Measurements from ENCODE around the gene B4GALNT1. TPM values are rescaled to one million over a fixed set of nuclear protein-coding genes. Genes with fewer than 3 reads are reported as not detected.

The B4GALNT1 gene
- total RNA-seq, 2 donors from 2014 or later = 0.78 TPM; not detected in 1

DNA sequence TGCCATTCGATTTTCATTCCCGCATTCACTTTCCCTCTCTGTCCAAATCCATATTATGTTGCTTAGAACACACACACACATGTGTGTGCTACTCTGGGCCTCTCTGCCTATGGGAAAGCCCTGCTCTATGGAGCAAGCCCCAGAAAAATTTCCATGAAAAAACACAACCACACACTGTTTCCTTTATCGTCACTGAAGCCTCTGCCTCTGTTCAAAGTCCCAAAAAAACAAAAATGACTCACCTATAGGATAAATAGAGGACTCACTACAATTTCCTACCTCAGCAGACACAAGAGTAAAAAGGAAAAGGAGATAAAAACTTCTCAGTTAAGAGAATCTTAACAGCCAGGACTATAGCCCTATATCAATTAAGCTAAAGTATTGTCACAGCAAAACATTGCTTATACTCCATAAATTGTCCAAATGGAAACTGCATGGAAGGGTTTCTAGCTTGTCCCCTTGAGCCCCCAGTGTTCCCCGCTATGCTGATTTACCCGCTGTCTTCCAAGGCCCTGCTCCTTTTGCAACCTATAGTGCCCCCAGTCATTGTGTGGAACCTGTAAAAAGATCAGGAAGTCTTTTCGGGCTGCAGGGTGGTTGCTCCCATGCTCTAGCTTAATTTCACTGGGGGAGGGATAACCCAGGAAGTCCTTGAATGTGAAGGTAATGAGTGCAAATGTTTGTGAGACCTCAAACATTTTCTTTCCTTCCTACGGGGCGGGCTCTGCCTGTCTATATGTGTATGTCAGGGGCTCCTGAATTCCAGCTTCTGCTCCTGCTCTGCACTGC, 53.1 kb downstream of the B4GALNT1 start:
- WGBS, 2 donors = 77 to 80% methylated on average over 8 of the region's 8 CpGs
- no peak for DNase-seq
- TF ChIP-seq, protein P1, sequence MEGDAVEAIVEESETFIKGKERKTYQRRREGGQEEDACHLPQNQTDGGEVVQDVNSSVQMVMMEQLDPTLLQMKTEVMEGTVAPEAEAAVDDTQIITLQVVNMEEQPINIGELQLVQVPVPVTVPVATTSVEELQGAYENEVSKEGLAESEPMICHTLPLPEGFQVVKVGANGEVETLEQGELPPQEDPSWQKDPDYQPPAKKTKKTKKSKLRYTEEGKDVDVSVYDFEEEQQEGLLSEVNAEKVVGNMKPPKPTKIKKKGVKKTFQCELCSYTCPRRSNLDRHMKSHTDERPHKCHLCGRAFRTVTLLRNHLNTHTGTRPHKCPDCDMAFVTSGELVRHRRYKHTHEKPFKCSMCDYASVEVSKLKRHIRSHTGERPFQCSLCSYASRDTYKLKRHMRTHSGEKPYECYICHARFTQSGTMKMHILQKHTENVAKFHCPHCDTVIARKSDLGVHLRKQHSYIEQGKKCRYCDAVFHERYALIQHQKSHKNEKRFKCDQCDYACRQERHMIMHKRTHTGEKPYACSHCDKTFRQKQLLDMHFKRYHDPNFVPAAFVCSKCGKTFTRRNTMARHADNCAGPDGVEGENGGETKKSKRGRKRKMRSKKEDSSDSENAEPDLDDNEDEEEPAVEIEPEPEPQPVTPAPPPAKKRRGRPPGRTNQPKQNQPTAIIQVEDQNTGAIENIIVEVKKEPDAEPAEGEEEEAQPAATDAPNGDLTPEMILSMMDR (IDR thresholded peaks at IDR 0.05) = no peak
- no peak for TF ChIP-seq POLR2A (IDR thresholded peaks at IDR 0.05)
- Histone ChIP-seq H3K27ac (no peak overlapping the region), H3K36me3 (replicated peaks in 1 of 2; ENCODE audit: insufficient read depth in 1 of 2, low read depth in 2 of 2) (no peaks in the 10 kb centered on the region), H3K4me1 (no peaks in the 10 kb centered on the region), H3K9me3 (no peaks in the 10 kb centered on the region), H3K4me3 (no peak overlapping the region), H3K27me3 (no peaks in the 10 kb centered on the region)
- intact Hi-C loops (cut with DNase I) = loop anchor here (2.0 kb wide), 1 partner anchor 43 kb away; no protein-coding TSS in a partner anchor
- no peak for ATAC-seq

DNA sequence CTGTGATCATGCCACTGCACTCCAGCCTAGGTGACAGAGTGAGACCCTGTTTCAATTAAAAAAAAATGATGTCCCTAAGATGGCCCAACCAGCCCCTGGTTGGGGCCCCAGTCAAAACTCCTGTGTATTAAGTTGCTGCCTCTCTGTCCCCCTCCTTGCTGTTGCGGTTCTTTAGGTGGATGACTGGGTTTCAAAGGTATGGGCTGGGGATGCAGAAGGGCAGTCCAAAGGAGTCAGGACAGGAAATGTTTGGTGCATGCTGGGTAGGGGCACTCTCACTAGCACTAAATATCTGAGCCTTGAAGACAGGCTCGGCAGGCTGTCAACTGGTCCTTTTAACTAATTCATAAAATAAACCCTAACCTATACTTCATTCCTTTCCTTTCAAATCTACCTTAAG, 54.0 kb downstream of the B4GALNT1 start:
- no peaks in the 10 kb centered on the region for H3K9me3 ChIP-seq
- H3K27me3 ChIP-seq = no peaks in the 10 kb centered on the region
- ATAC-seq = no peak
- H3K4me1 ChIP-seq = no peaks in the 10 kb centered on the region
- intact Hi-C loops (cut with DNase I) = no loop called here
- no peak for DNase-seq
- no peak overlapping the region for H3K27ac ChIP-seq
- no peaks in the 10 kb centered on the region for H3K36me3 ChIP-seq (replicated peaks in 1 of 2; ENCODE audit: insufficient read depth in 1 of 2, low read depth in 2 of 2)
- WGBS, 2 donors = 82% methylated on average over 2 of the region's 2 CpGs
- no peak for TF ChIP-seq POLR2A (IDR thresholded peaks at IDR 0.05)
- TF ChIP-seq, protein P1 (IDR thresholded peaks at IDR 0.05) = no peak
- no peak overlapping the region for H3K4me3 ChIP-seq

DNA sequence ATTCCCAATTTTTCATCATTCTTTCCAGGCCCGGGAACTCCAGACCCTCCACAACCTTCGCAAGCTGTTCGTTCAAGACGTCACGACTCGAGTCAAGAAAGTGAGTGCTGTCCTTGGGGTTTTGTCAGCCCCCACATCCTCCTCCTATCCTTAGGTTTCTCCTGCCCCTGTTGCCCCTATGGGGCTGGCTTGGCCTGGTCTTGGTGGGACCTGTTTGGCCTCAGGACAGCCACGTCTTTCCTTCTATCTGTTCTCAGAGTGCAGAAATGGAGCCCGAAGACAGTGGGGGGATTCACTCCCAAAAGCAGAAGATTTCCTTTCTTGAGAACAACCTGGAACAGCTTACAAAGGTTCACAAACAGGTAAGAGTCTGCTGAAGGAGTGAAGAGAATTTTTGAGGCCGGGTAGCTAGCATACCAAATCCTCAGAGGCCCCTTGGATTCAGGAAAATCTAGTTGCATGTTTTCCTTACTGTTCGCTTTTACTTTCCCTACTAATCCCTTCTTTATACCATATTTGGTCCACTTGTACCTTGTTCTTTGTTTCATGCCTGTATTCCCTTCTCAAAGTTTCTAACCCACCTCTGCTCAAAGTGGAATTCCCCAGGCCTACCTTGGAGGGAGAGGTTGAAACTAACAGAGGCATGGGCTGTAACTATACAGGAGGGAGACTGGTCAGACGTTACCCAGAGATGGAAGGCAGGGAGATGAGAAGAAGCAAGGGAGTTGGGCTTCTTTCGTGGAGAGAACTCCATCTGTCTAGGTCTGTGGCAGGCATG, 54.8 kb downstream of the B4GALNT1 start:
- H3K27me3 ChIP-seq = no peaks in the 10 kb centered on the region
- no peak overlapping the region for H3K4me3 ChIP-seq
- ATAC-seq (no peak), DNase-seq (no peak)
- intact Hi-C loops (cut with DNase I) = no loop called here
- H3K27ac ChIP-seq = no peak overlapping the region
- WGBS, 2 donors = 79 to 84% methylated on average over 12 of the region's 12 CpGs
- no peaks in the 10 kb centered on the region for H3K4me1 ChIP-seq
- H3K36me3 ChIP-seq (replicated peaks in 1 of 2; ENCODE audit: insufficient read depth in 1 of 2, low read depth in 2 of 2) = no peaks in the 10 kb centered on the region
- TF ChIP-seq, protein P1 (IDR thresholded peaks at IDR 0.05) = no peak
- no peak for TF ChIP-seq POLR2A (IDR thresholded peaks at IDR 0.05)
- H3K9me3 ChIP-seq = no peaks in the 10 kb centered on the region

DNA sequence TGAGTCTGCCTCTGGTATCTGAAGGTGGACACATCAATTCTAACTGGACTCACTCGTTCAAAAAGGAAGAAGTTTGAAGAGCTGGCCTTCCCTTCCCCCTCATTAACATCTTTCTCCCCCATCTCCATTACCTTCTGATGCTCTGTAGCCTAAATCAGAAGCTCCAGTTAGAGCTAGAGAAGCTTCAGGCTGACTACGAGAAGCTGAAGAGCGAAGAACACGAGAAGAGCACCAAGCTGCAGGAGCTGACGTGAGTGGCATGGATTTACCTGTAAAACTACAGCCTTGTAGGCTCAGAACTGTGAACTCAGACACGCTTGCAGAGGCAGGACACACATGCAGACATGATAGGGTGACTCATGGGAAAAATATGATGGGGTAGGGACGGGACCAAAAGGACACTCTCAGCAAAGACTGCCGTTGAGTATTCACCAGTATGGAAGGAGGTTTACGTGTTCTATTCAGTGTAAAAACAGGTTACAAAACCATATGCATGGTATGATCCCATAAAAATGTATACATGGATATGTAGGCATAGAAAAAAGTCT, 56.3 kb downstream of the B4GALNT1 start:
- Histone ChIP-seq H3K27ac (no peak overlapping the region), H3K36me3 (replicated peaks in 1 of 2; ENCODE audit: insufficient read depth in 1 of 2, low read depth in 2 of 2) (no peaks in the 10 kb centered on the region), H3K4me1 (no peaks in the 10 kb centered on the region), H3K9me3 (no peaks in the 10 kb centered on the region), H3K27me3 (no peaks in the 10 kb centered on the region), H3K4me3 (no peak overlapping the region)
- ATAC-seq = no peak
- no peak for DNase-seq
- TF ChIP-seq POLR2A (IDR thresholded peaks at IDR 0.05) = no peak
- TF ChIP-seq, protein P1 (IDR thresholded peaks at IDR 0.05) = no peak
- 79 to 80% methylated on average over 9 of the region's 9 CpGs for WGBS, 2 donors
- intact Hi-C loops (cut with DNase I) = no loop called here

Other genes with a start within 250 kb of the B4GALNT1 start
- gene R3HDM2, start 202.2 kb downstream of the B4GALNT1 start, total RNA-seq = 10 to 100 TPM; 16.1 to 41.9 TPM
- not detected for gene INHBC, start 198.4 kb downstream of the B4GALNT1 start, total RNA-seq
- gene INHBE, start 177.9 kb downstream of the B4GALNT1 start, total RNA-seq = not detected
- gene GLI1, start 173.4 kb downstream of the B4GALNT1 start, total RNA-seq = 1 to 10 TPM in 1 of 2 donors, not detected in 1; 1.0 TPM
- gene ARHGAP9, start 153.3 kb downstream of the B4GALNT1 start, total RNA-seq = 10 to 100 TPM in 1 of 2 donors, not detected in 1; 18.9 TPM
- 100 to 1,000 TPM in 1 of 2 donors, 10 to 100 TPM in 1; 61.7 to 103 TPM for gene MARS1, start 145.1 kb downstream of the B4GALNT1 start, total RNA-seq
- gene DDIT3, start 112.7 kb downstream of the B4GALNT1 start, total RNA-seq = 10 to 100 TPM in 1 of 2 donors, 1 to 10 TPM in 1; 7.3 to 12.7 TPM
- gene MBD6, start 110.4 kb downstream of the B4GALNT1 start, total RNA-seq = 10 to 100 TPM; 22.7 to 30.6 TPM
- 10 to 100 TPM; 80.1 to 89.2 TPM for gene DCTN2, start 86.0 kb downstream of the B4GALNT1 start, total RNA-seq
- gene KIF5A, start 83.2 kb downstream of the B4GALNT1 start, total RNA-seq = 1 to 10 TPM in 1 of 2 donors, under 1 TPM in 1; 0.33 to 1.3 TPM
- gene PIP4K2C, start 42.0 kb downstream of the B4GALNT1 start, total RNA-seq = 10 to 100 TPM; 12.2 to 48.0 TPM
- gene DTX3, start 28.4 kb downstream of the B4GALNT1 start, total RNA-seq = 10 to 100 TPM in 1 of 2 donors, 1 to 10 TPM in 1; 4.6 to 12.2 TPM
- 10 to 100 TPM; 10.1 to 10.9 TPM for gene ARHGEF25, start 21.8 kb downstream of the B4GALNT1 start, total RNA-seq
- gene OS9, start 60.9 kb upstream of the B4GALNT1 start, total RNA-seq = 100 to 1,000 TPM; 167 to 213 TPM
- gene AGAP2, start 105.5 kb upstream of the B4GALNT1 start, total RNA-seq = 1 to 10 TPM in 1 of 2 donors, under 1 TPM in 1; 0.33 to 1.0 TPM
- 10 to 100 TPM; 33.7 to 36.9 TPM for gene TSPAN31, start 111.8 kb upstream of the B4GALNT1 start, total RNA-seq
- gene CDK4, start 119.1 kb upstream of the B4GALNT1 start, total RNA-seq = 10 to 100 TPM; 27.0 to 81.2 TPM
- 1 to 10 TPM; 5.2 to 9.9 TPM for gene MARCHF9, start 121.9 kb upstream of the B4GALNT1 start, total RNA-seq
- gene CYP27B1, start 133.9 kb upstream of the B4GALNT1 start, total RNA-seq = 1 to 10 TPM; 2.6 to 3.6 TPM
- 10 to 100 TPM; 16.1 to 23.1 TPM for gene METTL1, start 138.9 kb upstream of the B4GALNT1 start, total RNA-seq
- gene EEF1AKMT3, start 139.4 kb upstream of the B4GALNT1 start, total RNA-seq = 10 to 100 TPM; 11.2 to 15.0 TPM
- gene TSFM, start 149.6 kb upstream of the B4GALNT1 start, total RNA-seq = 10 to 100 TPM in 1 of 2 donors, 1 to 10 TPM in 1; 9.2 to 18.4 TPM
- 10 to 100 TPM in 1 of 2 donors, 1 to 10 TPM in 1; 2.0 to 14.8 TPM for gene AVIL, start 185.5 kb upstream of the B4GALNT1 start, total RNA-seq
- gene CTDSP2, start 213.5 kb upstream of the B4GALNT1 start, total RNA-seq = 100 to 1,000 TPM in 1 of 2 donors, 10 to 100 TPM in 1; 82.1 to 125 TPM

Measured in body of pancreas (tissue), 4 donors.